A204.1 (cell line): ENCODE data around the gene ZFP3.
"Not testable (repeated sequence)": the region's sequence is repeated elsewhere in the genome, so short reads cannot be mapped to it uniquely, and the experiment has no call there.

ENCODE experiments used
- FAIRE-seq: peaks from 2 replicates; lab custom pipeline; 2012; peaks lifted over from hg19 to GRCh38; lab: Jason Lieb, UNC

ZFP3 gene

GRCh38 chr17:5078106-5079028 is at the start of gene ZFP3:
Gene ZFP3 (plus strand): TSS chr17:5078467. CDS start chr17:5091505, 13,038 bp downstream.
- FAIRE-seq: no peak

- not testable (repeated sequence) for FAIRE-seq
Observed at GRCh38 chr17:5030168-5030567, 48.1 kb upstream of the ZFP3 start.

- no peak for FAIRE-seq
Observed at GRCh38 chr17:5031365-5032082, 46.7 kb upstream of the ZFP3 start.

- no peak for FAIRE-seq
Observed at GRCh38 chr17:5032865-5033264, 45.4 kb upstream of the ZFP3 start.

- FAIRE-seq: no peak
Observed at GRCh38 chr17:5033352-5034015, 44.8 kb upstream of the ZFP3 start.

GRCh38 chr17:5034063-5034462 is 44.2 kb upstream of the ZFP3 start:
- no peak for FAIRE-seq

- no peak for FAIRE-seq
Observed at GRCh38 chr17:5034651-5035050, 43.6 kb upstream of the ZFP3 start.

- FAIRE-seq: no peak
Observed at GRCh38 chr17:5035315-5035714, 43.0 kb upstream of the ZFP3 start, which contains the start of gene SLC52A1. Gene SLC52A1 (minus strand): TSS chr17:5035426. CDS start chr17:5034606, 820 bp downstream.

- FAIRE-seq: no peak
Observed at GRCh38 chr17:5042157-5043022, 35.9 kb upstream of the ZFP3 start.

- FAIRE-seq: no peak
Observed at GRCh38 chr17:5043524-5043923, 34.7 kb upstream of the ZFP3 start.

GRCh38 chr17:5044630-5045029 is 33.6 kb upstream of the ZFP3 start:
- FAIRE-seq: no peak

- FAIRE-seq: no peak
Observed at GRCh38 chr17:5045496-5045895, 32.8 kb upstream of the ZFP3 start.

- no peak for FAIRE-seq
Observed at GRCh38 chr17:5047446-5047845, 30.8 kb upstream of the ZFP3 start.

GRCh38 chr17:5049314-5049841 is 28.9 kb upstream of the ZFP3 start:
- no peak for FAIRE-seq

GRCh38 chr17:5050278-5050677 is 28.0 kb upstream of the ZFP3 start:
- FAIRE-seq: no peak

GRCh38 chr17:5055543-5055942 is 22.7 kb upstream of the ZFP3 start:
- no peak for FAIRE-seq

GRCh38 chr17:5065227-5065744 is 13.0 kb upstream of the ZFP3 start:
- FAIRE-seq: no peak

- no peak for FAIRE-seq
Observed at GRCh38 chr17:5068236-5068635, 10.0 kb upstream of the ZFP3 start.

GRCh38 chr17:5069724-5070123 is 8.5 kb upstream of the ZFP3 start:
- no peak for FAIRE-seq

- FAIRE-seq: not testable (repeated sequence)
Observed at GRCh38 chr17:5075472-5075871, 2.8 kb upstream of the ZFP3 start.

- FAIRE-seq: not testable (repeated sequence)
Observed at GRCh38 chr17:5077275-5077674, 992 bp upstream of the ZFP3 start.
